ENCODE data around the gene CD96. TPM values are rescaled to one million over a fixed set of nuclear protein-coding genes. Genes with fewer than 3 reads are reported as not detected.

CD96 gene
- total RNA-seq, 4 donors from 2014 or later: 0.27 to 2.1 (median 0.72) TPM

DNA sequence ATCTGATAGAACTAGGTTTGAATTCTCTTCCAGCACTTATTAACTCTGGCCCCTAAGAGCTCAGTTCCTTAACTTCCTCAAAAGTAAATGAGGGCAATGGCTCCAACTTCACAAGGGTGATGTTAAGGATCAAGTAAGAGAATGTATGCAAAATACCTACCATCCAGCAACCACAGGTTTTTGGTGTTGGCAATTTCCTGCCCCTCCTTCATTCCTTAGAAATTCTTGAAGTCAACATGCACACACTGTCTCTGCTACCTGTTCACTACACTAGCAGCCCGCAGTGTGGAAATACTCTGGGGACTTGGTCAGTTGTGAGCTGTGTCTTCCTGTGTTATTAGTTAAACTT is 48.1 kb downstream of the CD96 start:
- WGBS, 2 donors: 66 to 88% methylated on average over 1 of the region's 1 CpG

DNA sequence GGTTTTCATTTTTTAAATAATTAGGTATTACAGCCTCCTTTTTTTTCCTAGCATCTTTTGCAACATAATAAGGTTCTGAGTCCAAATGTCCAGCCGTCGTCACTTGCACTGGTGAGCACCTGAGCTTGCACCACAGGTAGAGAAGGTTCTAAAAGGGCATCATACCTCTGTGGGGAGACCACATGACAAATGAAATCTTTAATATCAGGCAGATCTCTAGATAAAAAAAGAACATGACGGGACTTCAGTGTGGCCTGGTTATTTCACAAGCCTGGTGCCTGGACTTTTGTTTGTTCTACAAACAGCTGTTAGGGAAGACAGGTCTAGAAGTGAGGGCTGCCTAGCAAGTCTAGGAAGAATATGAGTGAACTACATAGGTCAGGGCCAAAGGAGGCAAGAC is 49.6 kb downstream of the CD96 start:
- no peak overlapping the region for H3K4me3 ChIP-seq (ENCODE audit: low read depth, poor library complexity, severe bottlenecking)
- 86 to 87% methylated on average over 3 of the region's 3 CpGs for WGBS, 2 donors
- TF ChIP-seq POLR2A (IDR thresholded peaks at IDR 0.05): no peak
- TF ChIP-seq, protein P1, sequence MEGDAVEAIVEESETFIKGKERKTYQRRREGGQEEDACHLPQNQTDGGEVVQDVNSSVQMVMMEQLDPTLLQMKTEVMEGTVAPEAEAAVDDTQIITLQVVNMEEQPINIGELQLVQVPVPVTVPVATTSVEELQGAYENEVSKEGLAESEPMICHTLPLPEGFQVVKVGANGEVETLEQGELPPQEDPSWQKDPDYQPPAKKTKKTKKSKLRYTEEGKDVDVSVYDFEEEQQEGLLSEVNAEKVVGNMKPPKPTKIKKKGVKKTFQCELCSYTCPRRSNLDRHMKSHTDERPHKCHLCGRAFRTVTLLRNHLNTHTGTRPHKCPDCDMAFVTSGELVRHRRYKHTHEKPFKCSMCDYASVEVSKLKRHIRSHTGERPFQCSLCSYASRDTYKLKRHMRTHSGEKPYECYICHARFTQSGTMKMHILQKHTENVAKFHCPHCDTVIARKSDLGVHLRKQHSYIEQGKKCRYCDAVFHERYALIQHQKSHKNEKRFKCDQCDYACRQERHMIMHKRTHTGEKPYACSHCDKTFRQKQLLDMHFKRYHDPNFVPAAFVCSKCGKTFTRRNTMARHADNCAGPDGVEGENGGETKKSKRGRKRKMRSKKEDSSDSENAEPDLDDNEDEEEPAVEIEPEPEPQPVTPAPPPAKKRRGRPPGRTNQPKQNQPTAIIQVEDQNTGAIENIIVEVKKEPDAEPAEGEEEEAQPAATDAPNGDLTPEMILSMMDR (IDR thresholded peaks at IDR 0.05): no peak
- no peak for DNase-seq (ENCODE audit: low spot score in 2 of 2)
- intact Hi-C loops (cut with DNase I; ENCODE audit: low total_unique reads): no loop called here

More for the DNA sequence above, 48.1 kb downstream of the CD96 start:
- TF ChIP-seq, protein P1 (IDR thresholded peaks at IDR 0.05): no peak
- no peak for TF ChIP-seq POLR2A (IDR thresholded peaks at IDR 0.05)
- intact Hi-C loops (cut with DNase I; ENCODE audit: low total_unique reads): no loop called here
- no peak for DNase-seq (ENCODE audit: low spot score in 2 of 2)
- H3K4me3 ChIP-seq (ENCODE audit: low read depth, poor library complexity, severe bottlenecking): no peak overlapping the region

DNA sequence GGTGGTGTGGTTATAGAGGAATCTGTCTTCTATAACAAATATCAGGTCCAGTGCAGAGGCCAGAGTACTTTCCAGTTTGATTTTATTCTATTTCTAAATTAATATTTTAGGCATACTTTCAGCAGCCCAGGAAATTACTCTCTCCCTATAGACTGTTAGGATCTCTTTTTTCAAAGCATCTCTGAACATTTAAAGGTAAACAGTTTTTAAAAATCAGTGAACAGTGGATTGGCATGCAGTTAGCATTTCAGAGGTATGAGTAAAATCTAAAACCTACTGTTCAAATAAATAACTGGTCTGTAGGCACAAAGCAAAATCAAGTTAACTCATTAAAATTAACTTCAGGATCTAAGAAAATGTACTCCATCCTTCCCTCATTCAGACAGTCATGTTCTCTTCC is 50.1 kb downstream of the CD96 start:
- intact Hi-C loops (cut with DNase I; ENCODE audit: low total_unique reads): no loop called here
- no peak for TF ChIP-seq POLR2A (IDR thresholded peaks at IDR 0.05)
- TF ChIP-seq, protein P1 (IDR thresholded peaks at IDR 0.05): no peak
- no peak overlapping the region for H3K4me3 ChIP-seq (ENCODE audit: low read depth, poor library complexity, severe bottlenecking)
- DNase-seq (ENCODE audit: low spot score in 2 of 2): no peak

DNA sequence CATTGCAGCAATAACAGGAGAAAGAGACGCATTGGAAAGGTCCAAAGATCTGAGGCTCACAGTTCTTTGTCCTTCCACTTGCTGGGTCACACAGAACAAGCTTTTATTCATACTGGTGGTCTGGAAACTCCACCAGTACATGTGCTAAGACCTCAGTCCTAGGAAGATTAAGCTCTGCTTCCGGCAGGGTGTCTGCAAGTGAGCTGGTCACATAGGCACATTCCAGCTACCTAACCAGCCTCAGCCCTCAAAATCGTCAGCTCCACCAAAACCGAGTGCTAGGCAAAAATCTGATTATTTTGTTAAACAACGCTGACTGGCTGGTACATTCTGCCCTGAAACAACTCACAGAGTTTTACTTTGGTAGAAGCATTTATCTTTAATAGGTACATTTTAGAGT is 50.9 kb downstream of the CD96 start:
- 77 to 87% methylated on average over 5 of the region's 5 CpGs for WGBS, 2 donors

DNA sequence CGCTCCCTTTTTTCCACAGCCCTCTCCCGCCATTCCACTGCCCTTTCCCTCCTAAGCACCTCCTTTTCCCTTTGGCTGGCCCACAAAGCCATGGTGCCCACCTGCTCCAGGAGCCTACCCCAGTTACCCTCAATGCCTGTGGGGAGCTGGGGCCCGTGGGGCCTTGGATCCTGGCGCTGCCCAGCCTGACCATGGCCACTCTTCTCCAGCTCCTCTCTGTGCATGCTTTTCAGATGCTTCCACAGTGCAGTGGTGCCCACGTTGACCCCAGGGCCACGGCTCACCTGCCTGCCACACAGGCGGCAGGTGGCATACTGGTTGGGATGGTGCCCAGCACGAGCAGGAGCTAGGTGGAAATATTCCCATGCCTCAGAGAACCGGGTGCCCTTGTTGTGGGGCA is 51.7 kb downstream of the CD96 start:
- H3K4me3 ChIP-seq (ENCODE audit: low read depth, poor library complexity, severe bottlenecking): no peak overlapping the region
- TF ChIP-seq, protein P1 (IDR thresholded peaks at IDR 0.05): no peak
- TF ChIP-seq POLR2A (IDR thresholded peaks at IDR 0.05): no peak
- 89 to 91% methylated on average over 9 of the region's 9 CpGs for WGBS, 2 donors
- intact Hi-C loops (cut with DNase I; ENCODE audit: low total_unique reads): no loop called here
- DNase-seq (ENCODE audit: low spot score in 2 of 2): no peak

More for the DNA sequence above, 50.9 kb downstream of the CD96 start:
- TF ChIP-seq, protein P1 (IDR thresholded peaks at IDR 0.05): no peak
- TF ChIP-seq POLR2A (IDR thresholded peaks at IDR 0.05): no peak
- no peak overlapping the region for H3K4me3 ChIP-seq (ENCODE audit: low read depth, poor library complexity, severe bottlenecking)
- intact Hi-C loops (cut with DNase I; ENCODE audit: low total_unique reads): no loop called here
- no peak for DNase-seq (ENCODE audit: low spot score in 2 of 2)

DNA sequence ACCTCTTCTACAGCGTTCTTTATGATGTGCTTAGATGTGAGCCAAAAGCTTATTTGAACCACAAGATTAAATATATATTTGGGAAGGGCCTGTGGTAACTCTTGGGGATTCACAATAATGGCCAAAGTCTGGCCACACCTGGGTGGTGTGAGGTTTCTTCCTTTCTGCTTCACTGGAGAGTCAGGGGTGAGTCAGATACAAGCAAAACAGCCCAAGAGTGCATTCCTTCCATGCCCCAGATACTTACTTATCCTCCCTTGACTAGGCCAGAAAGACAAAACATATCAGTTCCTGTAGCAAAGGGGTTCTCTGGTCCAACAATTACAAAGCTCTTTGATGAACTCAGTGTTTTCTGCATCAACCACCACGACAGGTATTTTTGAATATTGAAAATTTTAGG is 52.2 kb downstream of the CD96 start:
- intact Hi-C loops (cut with DNase I; ENCODE audit: low total_unique reads): no loop called here

More for the DNA sequence above, 52.2 kb downstream of the CD96 start:
- DNase-seq (ENCODE audit: low spot score in 2 of 2): no peak
- TF ChIP-seq, protein P1 (IDR thresholded peaks at IDR 0.05): no peak
- no peak for TF ChIP-seq POLR2A (IDR thresholded peaks at IDR 0.05)
- no peak overlapping the region for H3K4me3 ChIP-seq (ENCODE audit: low read depth, poor library complexity, severe bottlenecking)
- 80 to 90% methylated on average over 2 of the region's 2 CpGs for WGBS, 2 donors
